HG03520 (cell line): ENCODE measurements around the gene WDFY2.

Experiments
- ATAC-seq: cut with Tn5 transposase; IDR thresholded peaks from one replicate; pipeline ENCODE4 v1.9.1; 2021; ENCODE audit warnings: mild to moderate bottlenecking, moderate library complexity; ENCODE audit not compliant: unreplicated experiment

The WDFY2 gene

DNA sequence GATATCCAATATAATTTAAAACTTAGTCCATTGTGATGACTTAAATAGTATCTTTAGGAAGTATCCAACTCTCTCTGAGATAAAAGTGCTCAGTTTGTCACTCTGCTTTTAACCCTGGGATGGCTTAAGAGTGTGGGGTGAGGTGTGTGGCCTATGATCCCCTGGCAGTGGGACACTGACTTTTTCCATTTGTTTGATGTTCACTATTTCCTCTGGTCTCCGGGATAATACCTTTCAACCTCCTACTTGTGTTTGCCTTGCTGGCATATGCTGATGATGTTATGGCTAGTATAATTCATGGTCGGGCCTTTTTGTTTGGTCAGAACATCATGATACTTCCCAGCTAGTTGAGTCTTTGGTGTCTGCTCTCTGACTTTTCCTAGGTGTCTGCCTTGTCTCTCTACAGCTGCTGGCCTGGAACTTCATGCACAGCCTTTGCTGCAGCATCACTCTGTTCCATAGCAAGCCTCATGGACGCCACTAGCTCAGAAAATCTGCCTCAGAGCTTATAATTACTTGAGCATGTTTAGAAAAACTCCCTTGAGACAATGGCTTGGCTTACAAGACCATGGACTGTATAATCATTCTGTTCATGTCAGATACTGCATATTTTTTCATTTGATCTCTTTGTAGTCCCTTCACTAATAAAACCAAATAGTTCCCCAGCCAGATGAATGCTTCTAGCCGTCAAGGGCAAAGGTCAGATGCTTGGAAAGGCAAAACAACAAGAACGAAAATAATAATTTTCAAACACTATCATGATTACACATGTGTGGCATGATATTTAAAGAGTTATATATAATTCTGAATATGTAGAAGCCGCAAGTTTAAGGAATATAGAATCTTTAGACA is 75.2 kb downstream of the WDFY2 start:
- ATAC-seq = no peak

DNA sequence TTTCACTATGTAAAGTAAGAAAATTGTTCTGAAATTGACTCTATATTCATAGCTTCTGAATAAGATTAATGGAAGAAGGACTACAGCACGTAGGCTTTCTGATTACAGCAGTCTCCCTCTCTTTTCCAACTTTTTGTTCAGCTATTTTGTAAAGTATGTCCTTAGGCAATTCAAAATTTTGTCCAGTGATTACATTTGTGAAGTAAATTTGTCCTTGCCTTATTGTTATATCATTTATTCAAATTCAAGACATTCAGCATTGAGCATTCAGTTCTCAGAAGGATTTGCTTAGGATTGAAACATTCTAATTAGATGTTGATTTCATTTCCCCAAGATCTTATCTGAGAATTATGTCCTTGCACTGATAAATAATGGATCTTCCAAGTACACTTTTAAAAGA is 76.6 kb downstream of the WDFY2 start:
- no peak for ATAC-seq

DNA sequence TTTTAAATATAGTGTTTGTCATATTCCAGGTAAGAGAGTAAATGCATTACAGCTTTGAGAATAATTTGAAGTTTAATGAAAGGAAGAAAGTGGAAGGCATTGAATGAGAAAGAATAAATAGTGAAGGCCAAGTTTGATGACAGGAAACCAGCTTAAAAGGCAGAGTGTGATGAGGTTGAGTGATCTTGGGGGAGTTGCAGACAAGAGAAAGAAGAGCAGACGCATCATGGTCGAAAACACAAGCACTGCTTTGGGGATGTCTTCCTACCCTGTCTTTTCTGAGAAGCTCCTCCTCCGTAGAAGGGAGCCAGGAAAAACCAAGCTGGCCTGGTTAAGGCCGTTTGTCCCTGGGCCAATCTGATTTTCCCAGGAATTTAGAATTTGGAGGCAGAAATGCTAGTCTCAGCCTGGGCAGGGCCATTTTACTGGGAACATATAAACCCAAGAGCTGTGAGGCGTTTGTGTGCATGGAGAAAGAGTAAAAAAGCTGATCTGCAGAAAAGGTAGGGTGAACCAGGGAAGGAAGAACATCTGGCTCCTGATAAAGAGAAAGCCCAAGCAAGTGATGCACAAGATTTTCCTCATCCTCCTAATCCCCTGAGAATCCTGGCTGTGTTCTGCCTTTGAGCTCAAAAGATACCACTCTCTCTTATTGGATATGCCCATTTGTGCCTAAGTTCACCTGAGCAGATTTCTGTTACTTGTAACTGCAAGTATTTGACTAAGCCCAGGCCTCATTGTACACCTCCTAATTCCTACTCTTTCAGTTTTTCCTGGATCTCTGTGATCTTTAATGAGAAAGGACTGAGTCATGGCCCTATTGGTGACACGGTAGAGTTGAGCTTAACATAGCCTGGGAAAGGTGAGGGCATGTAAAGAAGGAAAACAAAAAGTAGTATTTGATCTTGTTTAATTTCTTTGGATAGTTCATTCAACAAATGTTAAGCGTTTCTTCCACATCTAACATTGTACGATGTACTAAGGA is 80.0 kb downstream of the WDFY2 start:
- ATAC-seq = no peak

DNA sequence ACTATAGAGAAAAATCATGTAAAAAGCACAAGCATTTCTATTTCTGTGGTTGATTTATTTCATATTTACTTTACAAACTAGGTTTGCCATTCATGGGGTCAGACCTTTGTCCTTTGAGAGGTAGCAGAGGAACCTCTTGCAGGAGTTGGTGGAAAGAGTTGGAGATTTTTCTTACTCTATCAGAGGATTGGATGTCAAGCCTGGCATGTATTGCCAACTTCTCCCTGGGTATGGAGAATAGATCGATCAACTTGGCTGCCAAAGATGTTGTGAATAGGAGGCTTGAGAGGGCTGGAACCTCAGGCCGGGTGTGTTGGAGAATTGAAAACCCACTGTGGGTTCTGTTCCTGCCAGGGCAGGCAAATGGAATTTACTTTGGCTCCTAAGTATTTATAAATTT is 81.2 kb downstream of the WDFY2 start:
- no peak for ATAC-seq

DNA sequence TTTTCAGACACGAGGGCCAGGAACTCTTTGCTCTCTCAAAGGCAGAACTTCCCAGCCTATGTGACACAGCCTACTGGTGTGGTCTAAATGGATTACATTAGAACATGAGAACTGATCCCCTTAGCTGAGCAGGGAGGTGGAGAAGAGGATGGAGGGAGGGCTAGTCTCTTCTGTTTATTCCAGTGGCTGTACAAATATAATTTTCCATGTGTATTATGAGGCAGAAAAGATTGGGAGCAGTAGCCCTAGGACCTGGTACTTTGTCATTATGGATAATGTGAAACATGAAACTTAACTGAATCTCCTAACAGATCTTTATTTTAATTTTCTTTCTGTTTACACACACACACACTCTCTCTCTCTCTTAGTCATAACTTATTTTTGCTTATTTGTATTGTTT is 82.1 kb downstream of the WDFY2 start:
- no peak for ATAC-seq

DNA sequence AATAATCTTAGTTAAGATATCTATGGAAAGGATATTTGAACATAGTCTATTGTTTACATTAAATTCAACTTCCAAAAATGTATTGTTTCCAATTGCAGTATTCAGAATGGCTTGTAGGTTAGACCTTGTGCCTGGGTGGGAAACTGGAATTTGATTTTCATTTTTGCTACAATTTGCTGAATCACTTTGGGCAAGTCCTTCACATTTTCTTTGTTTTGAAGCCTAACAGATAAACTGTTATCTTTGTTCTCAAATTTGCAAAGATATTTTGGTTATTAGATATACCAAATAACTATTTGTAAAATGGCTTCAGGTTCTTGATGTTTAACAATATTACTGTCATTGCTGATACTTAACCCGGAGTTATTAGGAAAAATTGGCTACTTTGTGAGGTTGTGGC is 82.6 kb downstream of the WDFY2 start:
- ATAC-seq = no peak

DNA sequence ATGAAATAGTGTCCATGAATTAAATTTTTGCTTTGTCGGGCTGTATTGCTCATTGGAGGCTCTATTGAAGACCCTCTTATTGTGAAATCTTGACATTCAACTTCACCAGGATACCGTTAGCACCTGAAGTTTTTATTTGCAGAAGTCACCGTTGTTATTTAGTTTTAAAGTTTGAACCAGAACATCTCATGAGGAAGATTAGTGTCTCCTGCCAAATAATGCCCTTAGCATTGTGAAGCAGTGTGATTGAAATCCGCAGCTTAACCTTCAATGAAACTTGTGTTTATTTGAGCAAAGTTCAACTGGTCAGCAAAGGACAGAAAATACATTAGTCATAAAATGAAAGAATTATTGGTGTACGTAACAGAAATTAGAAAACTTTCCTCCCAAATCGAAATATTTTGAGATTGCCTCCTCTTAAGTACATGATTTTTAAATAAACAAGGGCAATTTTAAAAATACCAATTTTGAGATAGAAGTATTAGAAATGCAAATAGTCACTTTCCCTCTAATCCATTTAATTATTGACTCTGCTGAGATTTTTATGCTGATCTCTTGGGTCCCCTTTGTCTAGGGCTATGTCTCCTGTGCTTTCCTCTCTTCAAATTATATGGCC is 84.4 kb downstream of the WDFY2 start:
- ATAC-seq = no peak

DNA sequence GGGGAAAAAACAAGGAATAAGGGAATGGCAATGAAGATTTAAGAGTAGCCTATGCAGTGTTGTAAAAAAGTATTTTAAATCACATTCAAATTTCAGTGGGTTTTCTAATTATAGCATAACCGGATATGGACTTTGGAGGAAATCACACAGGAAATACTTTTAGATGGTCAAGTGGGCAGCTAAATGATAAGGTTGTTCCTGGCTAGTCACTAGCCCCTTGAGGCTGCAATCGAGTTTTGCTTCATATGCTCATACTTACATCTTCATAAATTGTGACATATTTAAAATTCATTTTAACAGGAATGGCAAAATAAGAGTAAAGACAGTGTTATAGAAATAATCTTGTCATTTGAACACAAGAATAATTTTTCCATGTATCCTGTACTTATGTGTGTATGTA is 88.9 kb downstream of the WDFY2 start:
- no peak for ATAC-seq

DNA sequence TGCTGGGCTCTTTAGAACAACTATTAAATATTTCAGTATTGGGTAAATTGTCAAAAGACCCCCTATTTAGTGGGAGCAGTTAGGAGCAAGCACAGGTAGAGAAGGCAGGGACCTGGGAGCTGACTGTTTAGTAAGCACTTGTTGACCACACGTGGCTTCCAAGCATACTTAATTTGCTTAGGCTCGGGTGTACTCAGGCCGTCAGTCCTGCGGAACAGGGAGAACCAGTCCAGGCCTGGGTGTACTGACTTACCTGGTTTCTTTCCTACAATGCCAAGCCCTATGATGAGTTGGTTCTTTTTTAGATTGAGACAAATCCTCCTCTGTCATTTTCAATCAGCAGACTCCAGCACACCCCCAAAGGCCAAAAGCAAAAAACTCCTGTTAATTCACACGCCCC is 90.0 kb downstream of the WDFY2 start:
- ATAC-seq = no peak

DNA sequence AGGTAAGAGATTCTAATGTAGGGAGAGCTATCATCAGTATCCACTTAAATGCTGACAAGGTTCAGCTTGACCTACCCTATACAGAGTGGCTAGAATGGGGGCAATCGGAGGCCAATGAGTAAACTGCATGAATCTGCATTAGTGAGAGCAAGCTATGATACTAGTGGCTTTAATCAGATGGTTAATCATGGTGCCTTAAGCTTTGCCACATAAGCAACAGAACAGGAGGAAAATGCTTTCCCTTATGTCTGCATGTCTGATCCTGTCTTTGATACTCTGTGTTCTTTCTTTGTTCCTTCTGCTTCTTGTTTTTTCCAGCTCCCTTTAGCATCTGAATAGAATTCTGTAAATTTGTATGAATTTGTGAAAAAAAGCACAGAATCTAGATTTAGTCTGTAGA is 91.1 kb downstream of the WDFY2 start:
- no peak for ATAC-seq

DNA sequence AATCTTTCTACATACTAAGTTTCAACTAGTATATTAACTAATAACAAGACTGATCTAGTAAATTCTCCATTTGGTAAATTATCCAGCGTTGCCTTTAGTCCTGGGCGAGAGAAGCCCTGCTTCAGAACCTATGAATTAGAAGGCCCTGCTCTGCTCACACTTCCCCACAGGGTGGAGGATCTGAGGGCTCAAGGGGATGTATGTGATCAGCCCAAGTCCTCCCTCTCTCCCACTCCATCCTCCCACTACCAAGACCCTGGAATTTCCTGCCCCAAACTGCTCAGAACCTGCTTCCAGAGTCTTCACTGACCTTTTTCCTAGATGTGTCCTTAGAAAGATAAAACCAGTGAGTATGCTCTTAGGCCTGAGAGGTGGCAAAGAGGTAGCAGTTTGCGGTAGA is 91.6 kb downstream of the WDFY2 start:
- ATAC-seq = no peak

DNA sequence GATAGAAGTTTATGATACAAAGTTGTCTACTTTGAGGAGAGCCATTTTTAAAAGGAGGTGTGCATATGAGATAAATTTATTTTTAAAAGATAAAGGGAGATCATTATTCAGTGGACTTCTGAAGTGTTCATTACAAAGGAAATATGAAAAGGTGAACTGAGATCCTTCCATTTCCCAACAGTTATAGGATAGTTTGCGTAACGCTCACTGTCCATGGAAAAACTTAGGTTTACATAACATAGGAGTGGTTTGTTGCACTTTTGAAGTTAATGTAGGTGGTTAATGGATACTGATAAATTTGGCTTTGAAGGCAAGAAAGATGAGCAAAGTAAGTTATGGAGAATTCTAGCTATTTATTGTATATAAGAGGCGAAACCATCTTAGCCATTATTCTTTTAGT is 92.5 kb downstream of the WDFY2 start:
- ATAC-seq = no peak

DNA sequence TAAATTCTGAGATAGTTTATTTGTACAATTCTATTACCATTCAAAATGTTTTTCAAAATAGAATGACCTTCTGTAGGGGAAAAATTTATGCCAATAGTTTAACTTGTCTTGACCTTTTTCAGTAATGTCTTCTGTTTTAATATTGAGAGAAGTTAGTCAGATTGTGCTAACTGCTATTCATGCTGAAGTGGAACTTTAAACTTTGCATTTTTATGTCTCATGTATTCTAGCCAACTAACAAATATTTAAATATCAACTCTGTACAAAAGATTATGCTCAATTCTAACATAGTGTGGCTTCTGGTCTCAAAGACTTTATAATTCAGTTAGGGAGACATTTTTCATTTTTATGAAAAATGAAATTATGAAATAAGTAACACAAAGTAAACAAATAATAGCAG is 94.2 kb downstream of the WDFY2 start:
- ATAC-seq = no peak

DNA sequence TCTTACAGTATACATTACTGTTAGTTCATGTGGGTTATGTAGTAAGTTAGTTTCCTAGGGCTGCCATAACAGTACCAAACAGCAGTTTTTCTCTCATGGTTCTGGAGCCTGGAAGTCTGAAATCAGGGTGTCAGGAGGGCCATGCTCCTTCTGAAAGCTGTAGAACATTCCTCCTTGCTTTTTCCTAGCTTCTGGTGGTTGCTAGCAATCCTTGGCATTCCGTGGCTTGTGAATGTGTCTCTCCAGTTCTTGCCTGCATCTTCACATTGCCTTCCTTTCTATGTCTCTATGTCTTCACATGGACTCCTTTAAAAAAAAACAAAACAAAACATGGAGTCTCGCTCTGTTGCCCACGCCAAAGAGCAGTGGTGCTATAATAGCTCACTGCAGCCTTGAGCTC is 95.4 kb downstream of the WDFY2 start:
- ATAC-seq = no peak

DNA sequence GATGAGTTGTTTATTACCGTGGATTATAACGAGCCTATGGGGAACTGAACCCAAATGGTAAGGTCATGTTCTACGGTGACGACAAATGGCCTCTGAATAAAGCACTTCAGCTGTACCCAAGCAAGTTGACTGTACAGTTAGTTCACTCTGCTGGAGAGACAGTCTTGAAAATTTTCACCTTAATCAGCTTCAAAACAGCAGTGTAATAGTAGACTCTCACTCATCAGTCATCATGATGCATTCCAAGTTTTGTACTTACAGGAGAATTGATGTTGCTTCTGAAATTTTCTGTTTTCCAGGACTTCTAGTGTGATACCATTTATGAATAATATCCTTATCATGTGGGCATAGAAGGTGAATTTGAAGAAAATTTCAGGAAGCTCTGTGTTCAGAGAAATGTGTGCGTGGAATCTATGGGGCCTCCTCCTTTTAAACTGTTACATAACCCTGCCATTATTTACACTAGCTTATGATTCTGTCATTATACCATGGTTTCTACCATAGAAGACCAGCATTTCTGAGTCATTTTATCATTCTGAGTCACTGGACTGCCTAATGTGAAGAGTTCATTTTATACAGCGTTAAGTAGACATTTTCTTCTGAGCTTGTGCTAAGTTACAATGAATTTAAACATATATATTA is 96.9 kb downstream of the WDFY2 start:
- no peak for ATAC-seq

DNA sequence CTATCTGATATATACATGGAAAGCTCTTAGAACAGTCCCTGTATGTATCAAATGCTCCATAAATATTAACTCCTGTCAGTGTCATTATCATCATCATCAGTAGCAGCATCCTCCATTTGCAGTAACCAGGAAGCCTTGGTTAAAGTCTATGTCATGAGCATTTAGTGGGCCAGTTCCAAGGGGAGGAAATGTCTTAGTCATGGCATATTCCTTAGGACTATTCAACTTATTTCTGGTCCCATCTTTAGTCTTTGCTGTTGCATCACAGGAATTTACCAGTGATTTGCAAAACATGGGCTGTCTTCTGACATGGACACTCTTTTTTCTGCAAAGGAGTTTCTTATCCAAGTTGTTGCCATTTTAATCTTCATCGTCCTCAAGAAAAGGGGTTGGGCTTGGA is 98.4 kb downstream of the WDFY2 start:
- ATAC-seq = no peak

DNA sequence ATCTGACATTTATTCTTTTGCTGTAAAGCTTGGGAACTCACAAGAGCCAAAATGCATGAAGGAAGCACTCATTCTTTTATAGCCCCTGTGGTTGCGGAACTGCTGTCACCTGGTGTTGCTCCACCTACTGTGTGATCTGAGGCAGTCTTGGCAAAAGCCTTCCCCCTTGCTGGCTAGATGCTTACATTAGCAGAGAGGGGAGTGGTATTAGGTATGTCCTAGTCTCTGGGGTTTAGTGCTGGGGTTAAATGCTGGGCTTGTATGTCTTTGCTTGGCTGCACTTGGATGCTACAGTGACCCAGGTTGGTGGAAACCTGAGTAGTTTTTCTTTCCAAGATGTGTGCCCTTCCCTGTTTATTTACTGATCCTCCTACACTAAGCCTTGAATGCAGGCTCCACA is 99.3 kb downstream of the WDFY2 start:
- ATAC-seq = no peak

DNA sequence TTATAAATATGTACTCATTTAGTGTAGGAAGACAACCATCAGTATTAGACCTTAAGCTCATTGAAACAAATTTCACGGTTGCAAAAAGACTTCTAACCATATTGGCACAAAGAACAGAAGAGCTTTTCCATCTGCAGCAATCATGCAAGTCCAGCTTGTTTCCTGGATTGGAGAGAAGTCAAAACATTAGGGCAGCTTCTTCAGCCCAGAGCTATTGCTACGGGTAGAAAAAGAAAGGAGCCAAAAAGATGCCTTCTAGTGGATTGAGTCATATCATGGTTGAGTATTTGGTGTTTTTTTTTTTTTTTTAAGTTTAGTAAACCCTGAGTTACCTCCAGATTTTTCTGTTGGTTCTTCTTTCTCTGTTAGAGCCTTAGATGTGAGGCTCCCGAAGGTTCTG is 99.8 kb downstream of the WDFY2 start:
- ATAC-seq = no peak

DNA sequence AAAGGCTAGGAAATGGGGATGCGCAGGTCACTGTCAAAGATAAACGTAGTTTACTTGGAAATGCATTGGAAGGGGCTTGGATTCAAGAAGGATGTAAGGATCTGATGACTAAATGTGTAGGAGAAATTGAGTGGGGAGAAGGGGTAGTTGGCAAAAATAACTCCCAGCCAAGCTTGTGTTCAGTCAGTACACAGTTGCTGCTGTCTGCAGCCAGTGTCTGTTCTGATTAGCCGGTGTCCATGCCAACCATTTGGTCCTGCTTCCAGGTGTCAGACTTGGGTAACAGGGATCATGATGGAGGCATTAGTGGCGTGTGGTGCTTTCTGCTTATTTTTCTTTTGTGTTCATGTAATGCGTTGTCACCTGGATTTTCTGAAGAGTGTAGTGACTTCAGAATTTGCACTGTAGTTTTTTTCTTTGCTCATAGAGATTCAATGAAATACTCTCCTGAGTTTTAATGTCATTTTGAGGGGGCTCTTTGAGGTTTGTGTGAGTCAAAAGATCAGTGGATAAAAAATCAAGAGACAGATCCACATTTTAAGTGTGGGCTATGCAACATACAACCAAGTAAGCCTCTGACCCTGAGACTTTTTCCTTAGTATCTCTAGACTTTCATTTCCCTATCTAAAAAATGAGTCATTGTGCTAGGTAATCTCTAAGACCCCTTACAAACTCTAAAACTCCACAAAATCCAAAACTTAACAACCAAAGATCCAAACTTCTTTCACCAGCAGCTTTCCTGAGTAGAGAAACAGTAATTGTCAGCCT is 103.9 kb downstream of the WDFY2 start:
- no peak for ATAC-seq

DNA sequence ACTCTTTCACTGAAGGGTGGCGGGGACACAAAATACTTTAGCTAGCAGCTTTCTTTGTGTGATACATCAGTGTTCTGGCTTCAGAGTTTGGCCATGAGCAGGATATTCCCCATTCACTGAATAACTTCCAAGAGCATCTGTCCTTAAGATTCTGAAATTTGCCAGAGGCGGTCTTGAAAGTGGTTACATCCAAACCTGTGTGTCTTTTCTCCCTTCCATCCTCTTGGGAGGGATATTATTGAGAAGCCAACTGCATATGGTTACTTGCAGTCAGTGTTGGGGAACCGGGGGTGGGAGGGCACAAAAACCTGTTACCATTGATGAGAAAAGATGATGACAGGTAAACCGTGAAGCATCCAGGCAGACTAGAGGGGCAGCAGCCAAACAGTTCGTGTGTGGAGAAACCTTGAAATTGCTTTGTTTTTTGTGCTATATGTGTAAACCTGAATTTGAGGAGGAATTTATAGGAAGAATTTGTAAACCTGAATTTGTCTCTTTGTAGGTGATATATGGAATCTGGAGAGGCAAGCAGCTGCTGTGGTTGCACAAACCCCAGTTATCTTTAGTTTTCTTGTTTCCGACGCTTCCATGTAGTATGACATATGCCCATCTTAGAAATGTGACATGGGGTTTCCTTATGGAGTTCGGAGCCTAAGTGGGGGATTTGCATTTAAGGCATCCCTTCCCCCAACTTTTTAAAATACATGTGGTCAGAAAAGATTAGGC is 104.8 kb downstream of the WDFY2 start:
- no peak for ATAC-seq
